IMR-90 (cell line): ENCODE results near the gene FAM83B. TPM values are rescaled to one million over a fixed set of nuclear protein-coding genes. Genes with fewer than 3 reads are reported as not detected.

Experiments used
- ATAC-seq: fragments of 200-7000 bp; cut with Tn5 transposase; 2 replicates; pipeline ENCODE4 v1.9.1; 2020; ENCODE audit warnings: low read depth, mild to moderate bottlenecking, moderate library complexity
- BruUV-seq: library from RNA; stranded (reverse); fragments of 400-500 nt; replicated peaks from 2 replicates; lab custom pipeline; 2021; lab: Mats Ljungman, UMichigan
- CTCF ChIA-PET: fragments of 300-600 bp; formaldehyde crosslinking; extraction: SDS; loops from one replicate; lab custom pipeline; 2021; ENCODE audit warnings: antibody characterized with exemption; lab: Yijun Ruan, JAX
- POLR2A ChIA-PET: fragments of 300-600 bp; sonication (Branson Sonifier 250); formaldehyde crosslinking; loops from one replicate; lab custom pipeline; 2022; ENCODE audit warnings: antibody characterized with exemption; ENCODE audit not compliant: unreplicated experiment; lab: Charles Lee
- DNase-seq: peaks from one replicate; pipeline ENCODE4 v3.0.0; 2013
- H2AFZ ChIP-seq: replicated peaks from 2 replicates; pipeline ENCODE3; 2013; ENCODE audit warnings: low read length, mild to moderate bottlenecking; ENCODE audit not compliant: poor library complexity
- H2AK5ac ChIP-seq: 2 replicates; pipeline ENCODE4 v1.6.1; 2013; ENCODE audit warnings: low read depth, low read length, inconsistent platforms
- H2AK9ac ChIP-seq: replicated peaks from 2 replicates; pipeline ENCODE3; 2013; ENCODE audit warnings: mild to moderate bottlenecking, low read depth, low read length, moderate library complexity; ENCODE audit not compliant: poor library complexity
- H2BK120ac ChIP-seq: 2 replicates; pipeline ENCODE4 v1.6.1; 2013; ENCODE audit warnings: low read depth, low read length, inconsistent platforms
- H2BK15ac ChIP-seq: 3 replicates; pipeline ENCODE4 v1.6.1; 2013; ENCODE audit warnings: low read depth, low read length, inconsistent platforms
- H2BK20ac ChIP-seq: 2 replicates; pipeline ENCODE4 v1.6.1; 2013; ENCODE audit warnings: low read depth, mild to moderate bottlenecking, inconsistent platforms, low read length, moderate library complexity
- H2BK5ac ChIP-seq: 2 replicates; pipeline ENCODE4 v1.6.1; 2013; ENCODE audit warnings: mild to moderate bottlenecking, low read depth, low read length, inconsistent platforms; ENCODE audit not compliant: poor library complexity, severe bottlenecking
- H3K14ac ChIP-seq: replicated peaks from 2 replicates; pipeline ENCODE4 v1.6.1; 2013; ENCODE audit warnings: low read depth, low read length, inconsistent platforms
- H3K18ac ChIP-seq: 2 replicates; pipeline ENCODE4 v1.6.1; 2013; ENCODE audit warnings: low read depth, low read length, control low read depth
- H3K23ac ChIP-seq: 2 replicates; pipeline ENCODE4 v1.6.1; 2013; ENCODE audit warnings: low read depth, low read length, inconsistent platforms
- H3K27ac ChIP-seq: 2 replicates; pipeline ENCODE4 v1.5.1; 2013; ENCODE audit warnings: mild to moderate bottlenecking, control low read depth, low read length; ENCODE audit not compliant: insufficient read depth
- H3K27me3 ChIP-seq: 2 replicates; pipeline ENCODE4 v1.6.1; 2013; ENCODE audit warnings: low read length; ENCODE audit not compliant: control insufficient read depth, insufficient read depth
- H3K36me3 ChIP-seq: 2 replicates; pipeline ENCODE4 v1.6.1; 2013; ENCODE audit warnings: low read length, mixed read lengths; ENCODE audit not compliant: control insufficient read depth, insufficient read depth
- H3K4ac ChIP-seq: 2 replicates; pipeline ENCODE4 v1.6.1; 2013; ENCODE audit warnings: low read depth, low read length, inconsistent platforms
- H3K4me1 ChIP-seq: 2 replicates; pipeline ENCODE4 v1.6.1; 2013; ENCODE audit warnings: low read length, mixed read lengths; ENCODE audit not compliant: control insufficient read depth, insufficient read depth
- H3K4me2 ChIP-seq: 2 replicates; pipeline ENCODE4 v1.6.1; 2013; ENCODE audit warnings: low read depth, mild to moderate bottlenecking, control low read depth, low read length, moderate library complexity
- H3K4me3 ChIP-seq: 2 replicates; pipeline ENCODE4 v1.5.1; 2013; ENCODE audit warnings: low read depth, mild to moderate bottlenecking, control low read depth, low read length, moderate library complexity; ENCODE audit not compliant: insufficient read depth
- H3K56ac ChIP-seq: 2 replicates; pipeline ENCODE4 v1.6.1; 2013; ENCODE audit warnings: low read length, inconsistent platforms; ENCODE audit not compliant: insufficient read depth; ENCODE audit errors: extremely low read depth
- H3K79me1 ChIP-seq, 2 experiments: 2 replicates each; pipeline ENCODE4 v1.6.1; 2013; ENCODE audit warnings: low read length in 2 of 2, inconsistent platforms in 1 of 2, low read depth in 1 of 2
- H3K9ac ChIP-seq: 2 replicates; pipeline ENCODE4 v1.6.1; 2013; ENCODE audit warnings: low read depth, low read length, control low read depth
- H3K9me1 ChIP-seq: 2 replicates; pipeline ENCODE4 v1.6.1; 2013; ENCODE audit warnings: low read length, inconsistent platforms; ENCODE audit not compliant: insufficient read depth
- H3K9me3 ChIP-seq: 2 replicates; pipeline ENCODE4 v1.6.1; 2013; ENCODE audit warnings: low read length; ENCODE audit not compliant: control insufficient read depth, insufficient read depth
- H4K20me1 ChIP-seq: 2 replicates; pipeline ENCODE4 v1.6.1; 2013; ENCODE audit warnings: low read length, inconsistent platforms; ENCODE audit not compliant: insufficient read depth
- H4K5ac ChIP-seq: 2 replicates; pipeline ENCODE4 v1.6.1; 2013; ENCODE audit warnings: mild to moderate bottlenecking, low read depth, low read length, control low read depth
- H4K8ac ChIP-seq, 2 experiments: 2 replicates each; pipeline ENCODE4 v1.6.1; 2013; ENCODE audit warnings: low read depth in 2 of 2, low read length in 2 of 2, control low read depth in 1 of 2, inconsistent platforms in 1 of 2
- H4K91ac ChIP-seq: 2 replicates; pipeline ENCODE4 v1.6.1; 2013; ENCODE audit warnings: low read depth, low read length, inconsistent platforms; ENCODE audit not compliant: insufficient read depth
- BHLHE40 ChIP-seq: fragments of 150-350 bp; IDR thresholded peaks from 2 replicates; pipeline ENCODE4 v1.6.1; 2016; ENCODE audit warnings: mild to moderate bottlenecking, low read depth, low read length
- CEBPB ChIP-seq: IDR thresholded peaks from 2 replicates; pipeline ENCODE4 v1.6.1; 2012; ENCODE audit warnings: low read depth, low read length, improper control_type of control experiment
- CTCF ChIP-seq: conservative IDR thresholded peaks from 2 replicates; pipeline ENCODE4 v1.5.1; 2012; ENCODE audit warnings: mild to moderate bottlenecking, low read depth, low read length, improper control_type of control experiment
- MXI1 ChIP-seq: IDR thresholded peaks from 2 replicates; pipeline ENCODE4 v1.6.1; 2012; ENCODE audit warnings: low read depth, mild to moderate bottlenecking, low read length, moderate library complexity, borderline replicate concordance
- dilution Hi-C: fragments of 300-500 bp; cut with HindIII; formaldehyde crosslinking; loops from one replicate; pipeline ENCODE4 v1.14.3; 2018; ENCODE audit warnings: low sequenced_read_pairs; ENCODE audit not compliant: unreplicated experiment
- in situ Hi-C: fragments of 300-500 bp; cut with MboI; formaldehyde crosslinking; loops from 3 replicates; pipeline ENCODE4 v1.14.3; 2019; ENCODE audit warnings: low sequenced_read_pairs, inconsistent platforms, mixed read lengths
- intact Hi-C: fragments of 100-400 bp; cut with micrococcal nuclease; formaldehyde crosslinking; loops from 2 replicates; pipeline ENCODE4 v1.10.0; 2022
- polyA plus RNA-seq, 3 experiments: library from polyadenylated mRNA; depleted of rRNA; stranded (reverse); fragments of >200 nt; gene quantifications; 2 replicates each; pipeline ENCODE4 v1.2.3, GENCODE V29; 2012; ENCODE audit warnings: low replicate concordance in 1 of 3
- total RNA-seq: library from RNA; depleted of rRNA; stranded (reverse); fragments of >200 nt; gene quantifications from 2 replicates; pipeline ENCODE4 v1.2.3, GENCODE V29; 2012

Gene FAM83B
- total and polyA plus RNA-seq, 2 of the 4 experiments (the other 2 are of a cell fraction) = 0.02 to 0.18 TPM

GRCh38 chr6:54810147-54810546 lies 36.4 kb upstream of the FAM83B start:
- Histone ChIP-seq H2BK20ac (no peak overlapping the region), H2AK9ac (no peak overlapping the region), H3K27me3 (no peaks in the 10 kb centered on the region), H3K4ac (no peak overlapping the region), H4K20me1 (no peaks in the 10 kb centered on the region), H2BK5ac (no peak overlapping the region), H3K9me3 (no peaks in the 10 kb centered on the region; the same call in 1 of the 2 replicates), H4K91ac (no peak overlapping the region), H3K79me1 (no peaks in the 10 kb centered on the region), H3K4me2 (no peak overlapping the region), H2AK5ac (no peak overlapping the region), H3K56ac (no peak overlapping the region), H3K4me3 (no peak overlapping the region), H3K4me1 (peaks cover 6% of the 10 kb centered on the region), H2AFZ (no peak overlapping the region), H4K8ac (no peak overlapping the region), H3K23ac (no peak overlapping the region), H3K18ac (no peak overlapping the region), H2BK120ac (no peak overlapping the region), H2BK15ac (no peak overlapping the region), H3K14ac (no peak overlapping the region), H3K27ac (no peak overlapping the region), H3K9me1 (peaks cover 3% of the 10 kb centered on the region; the same call in 1 of the 2 replicates), H3K36me3 (no peaks in the 10 kb centered on the region), H3K9ac (no peak overlapping the region), H4K5ac (no peak overlapping the region)
- ChIA-PET CTCF (no interaction called here), POLR2A (no interaction called here)
- in situ Hi-C loops (no loop called here), dilution Hi-C loops (no loop called here), intact Hi-C loops (no loop called here)
- no TSS peak for BruUV-seq
- TF ChIP-seq MXI1 = no peak
- TF ChIP-seq CEBPB = peak; percentile 74
- no peak for TF ChIP-seq CTCF
- TF ChIP-seq BHLHE40 = no peak
- ATAC-seq = no peak; the same call in 1 of the 2 replicates
- DNase-seq = peak; percentile 56
